T-helper 2 cell (primary cell): ENCODE measurements around the gene SAFB.

Experiments used
- DNase-seq, 5 experiments: peaks; one replicate each; pipeline versions ENCODE4 v3.0.0 to v3.0.0-alpha.2; 2012 to 2022

Gene SAFB

DNA sequence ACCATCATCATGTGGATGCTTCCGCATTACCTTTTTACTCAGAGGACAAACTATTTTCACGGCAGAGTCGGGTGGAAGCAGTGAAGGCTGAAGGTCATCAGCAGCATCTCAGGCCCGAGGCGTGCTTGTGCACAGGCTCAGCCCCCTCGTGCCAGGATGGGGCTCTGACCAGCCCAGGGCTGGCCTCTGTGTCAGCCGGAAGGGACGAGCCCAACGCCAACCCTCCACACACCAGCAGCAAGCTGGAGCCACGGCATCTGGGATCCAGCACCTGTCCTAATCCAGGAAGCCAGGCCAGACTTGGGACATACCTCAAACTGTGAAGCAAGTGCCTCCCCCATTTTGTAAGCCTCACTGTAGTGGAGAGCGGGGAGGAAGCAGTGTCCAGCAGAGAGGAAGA is 46.3 kb downstream of the SAFB start:
- no peak for DNase-seq

DNA sequence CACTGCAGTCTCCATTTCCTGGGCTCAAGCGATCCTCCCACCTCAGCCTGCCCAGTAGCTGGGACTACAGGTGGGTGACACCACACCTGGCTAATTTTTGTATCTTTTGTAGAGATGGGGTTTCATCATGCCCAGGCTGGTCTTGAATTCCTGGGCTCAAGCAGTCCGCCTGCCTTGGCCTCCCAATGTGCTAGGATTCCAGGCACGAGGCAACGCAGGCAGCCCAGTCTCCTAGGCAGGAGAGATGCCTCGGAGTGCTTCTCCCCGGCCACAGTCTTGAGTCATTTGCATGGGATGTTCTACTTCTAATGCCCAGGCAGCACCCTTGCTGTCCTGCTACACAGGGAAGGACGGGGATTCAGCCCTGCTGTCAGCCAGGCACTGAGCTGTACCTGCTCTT is 48.7 kb downstream of the SAFB start:
- no peak for DNase-seq

DNA sequence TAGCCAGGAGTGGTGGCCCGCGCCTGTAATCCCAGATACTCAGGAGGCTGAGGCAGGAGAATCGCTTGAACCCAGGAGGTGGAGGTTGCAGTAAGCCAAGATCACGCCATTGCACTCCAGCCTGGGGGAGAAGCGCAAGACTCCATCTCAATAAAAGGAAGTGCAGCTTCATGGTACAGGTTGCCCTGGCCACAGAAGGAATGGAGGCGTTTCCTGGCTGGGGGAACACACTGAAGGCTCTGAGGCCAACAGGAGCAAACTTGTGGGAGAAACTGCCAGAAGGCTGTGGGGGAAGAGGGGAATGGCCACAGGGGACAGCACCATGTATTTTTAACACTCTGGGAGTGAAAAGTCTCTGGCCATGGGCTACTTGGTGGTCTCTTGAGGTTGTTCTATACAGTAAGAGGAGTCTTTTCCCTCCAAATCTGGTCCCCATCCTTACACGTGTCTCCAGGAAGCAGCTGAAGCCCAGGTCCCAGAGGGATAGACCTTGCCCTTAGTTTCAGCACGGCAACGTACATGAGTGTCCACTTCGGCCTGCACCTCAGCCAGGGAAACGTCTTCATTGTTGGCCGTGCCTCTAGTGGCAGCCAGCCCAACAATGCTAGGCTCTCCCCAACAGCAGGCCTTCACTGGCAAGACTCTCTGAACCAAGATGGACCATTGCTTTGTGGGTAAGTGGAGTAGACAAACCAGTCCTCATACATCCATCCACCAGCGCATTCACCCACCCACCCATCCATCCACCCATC is 50.0 kb downstream of the SAFB start:
- DNase-seq = no peak

DNA sequence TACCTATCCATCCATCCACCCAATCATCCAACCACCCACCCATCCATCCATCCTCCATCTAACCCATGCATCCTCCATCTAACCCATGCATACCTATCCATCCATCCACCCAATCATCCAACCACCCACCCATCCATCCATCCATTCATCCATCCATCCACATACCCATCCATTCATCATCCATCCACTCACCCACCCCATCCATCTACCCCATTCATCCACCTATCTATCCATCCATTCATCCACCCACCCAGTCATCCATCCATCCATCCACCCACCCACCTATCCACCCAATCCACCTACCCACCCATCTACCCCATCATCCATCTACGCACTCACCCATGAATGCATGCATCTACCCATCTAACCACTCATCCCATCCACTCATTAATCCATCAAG is 50.9 kb downstream of the SAFB start:
- no peak for DNase-seq

DNA sequence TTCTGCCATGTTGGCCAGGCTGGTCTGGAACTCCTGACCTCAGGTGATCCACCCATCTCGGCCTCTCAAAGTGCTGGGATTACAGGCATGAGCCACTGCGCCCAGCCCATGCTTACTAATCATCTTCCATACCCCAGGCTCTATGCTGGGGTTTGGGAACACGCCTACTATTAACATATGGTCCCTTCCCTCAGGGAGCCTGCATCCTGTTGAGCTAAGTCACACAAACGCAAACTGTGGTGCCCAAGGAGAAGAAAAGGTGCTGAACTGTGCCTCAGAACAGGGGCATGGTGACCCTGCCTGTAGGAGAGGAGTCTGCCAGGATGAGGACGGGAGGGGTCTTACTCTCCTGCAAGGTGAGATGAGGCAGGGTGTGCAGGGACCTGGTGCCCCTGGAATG is 51.8 kb downstream of the SAFB start:
- no peak for DNase-seq

DNA sequence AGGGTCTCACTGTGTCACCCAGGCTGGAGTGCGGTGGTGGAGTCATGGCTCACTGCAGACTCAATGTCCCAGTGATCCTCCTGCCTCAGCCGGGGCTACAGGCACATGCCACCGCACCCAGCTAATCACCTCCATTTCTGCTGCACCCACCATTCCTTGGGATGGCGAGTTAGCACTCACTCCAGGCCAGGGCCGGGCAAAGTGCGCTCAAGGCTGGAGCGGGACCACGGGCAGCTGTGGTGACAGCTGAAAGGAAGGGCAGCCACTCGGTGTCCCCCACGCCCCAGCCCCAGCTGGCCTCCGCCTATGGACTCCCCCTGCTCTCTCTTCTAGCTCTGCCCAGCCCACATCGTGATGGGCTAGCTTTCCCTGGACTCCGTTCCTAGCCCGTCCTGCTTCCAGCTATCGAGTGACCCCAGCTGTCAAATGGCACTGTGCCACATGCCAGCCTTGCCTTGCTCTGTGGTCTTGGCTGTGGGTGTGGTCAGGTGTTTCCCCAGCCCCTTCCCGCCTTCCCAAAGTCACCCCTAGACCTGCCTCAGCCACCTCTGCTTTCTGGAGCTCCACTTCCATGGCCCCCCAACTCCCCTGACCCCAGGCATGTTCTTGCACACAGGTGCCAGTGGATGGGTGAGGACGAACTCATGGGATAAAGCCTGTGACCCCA is 53.4 kb downstream of the SAFB start:
- DNase-seq = no peak

DNA sequence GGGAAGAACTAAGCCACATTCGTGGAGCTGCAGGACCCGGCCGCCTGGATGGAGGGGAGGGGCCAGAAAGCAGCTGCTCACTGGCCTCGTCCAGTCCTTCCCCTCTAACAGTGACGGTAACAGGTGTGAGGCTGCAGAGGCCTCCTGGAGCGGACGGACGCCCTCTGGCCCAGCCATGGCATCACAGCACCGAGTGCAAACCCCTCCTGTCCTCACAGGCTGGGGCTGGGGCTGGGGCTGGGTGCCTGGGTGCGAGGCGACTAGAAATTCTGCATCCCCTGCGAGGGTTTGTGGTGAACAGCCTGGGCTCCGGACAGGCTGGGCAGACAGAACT is 53.9 kb downstream of the SAFB start:
- DNase-seq = no peak

DNA sequence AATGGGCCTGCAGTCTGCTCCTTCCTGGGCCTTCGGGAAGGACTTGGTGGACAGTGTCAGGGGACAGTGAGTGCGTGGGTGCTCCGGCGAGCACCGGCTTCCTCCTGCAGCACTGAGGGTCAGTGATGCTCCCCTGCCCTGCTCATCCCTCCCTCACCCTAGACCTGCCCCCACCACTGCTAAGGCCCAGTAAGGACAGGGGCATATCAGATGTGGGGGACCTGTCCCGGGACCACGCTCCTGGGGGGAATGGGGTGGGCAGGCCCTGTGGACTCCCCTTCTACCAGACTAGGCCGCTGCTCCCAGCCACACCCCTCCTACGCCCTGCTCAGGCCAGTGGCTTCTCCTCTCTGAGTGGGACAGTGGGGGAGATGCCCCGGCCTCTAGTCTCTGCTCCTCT is 54.3 kb downstream of the SAFB start:
- no peak for DNase-seq

DNA sequence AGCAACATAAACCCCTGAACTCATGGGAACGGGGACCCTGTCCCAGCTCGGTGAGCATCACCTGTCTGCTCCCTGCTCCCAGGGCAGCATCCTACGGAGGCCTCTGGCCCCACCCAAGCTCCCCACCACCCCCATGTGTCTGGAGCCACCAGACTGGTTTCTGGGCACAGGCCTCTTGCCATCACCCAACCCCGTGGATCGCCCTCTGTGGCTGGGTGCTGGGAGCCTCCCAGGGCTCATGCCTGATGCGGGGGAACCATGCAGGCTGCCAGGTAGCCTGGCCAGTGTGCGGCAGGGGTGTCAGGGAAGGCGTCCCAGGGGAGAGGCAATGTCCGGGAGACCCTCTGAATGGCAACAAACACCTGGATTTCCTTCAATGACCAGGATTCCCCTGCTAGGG is 54.7 kb downstream of the SAFB start:
- no peak for DNase-seq

DNA sequence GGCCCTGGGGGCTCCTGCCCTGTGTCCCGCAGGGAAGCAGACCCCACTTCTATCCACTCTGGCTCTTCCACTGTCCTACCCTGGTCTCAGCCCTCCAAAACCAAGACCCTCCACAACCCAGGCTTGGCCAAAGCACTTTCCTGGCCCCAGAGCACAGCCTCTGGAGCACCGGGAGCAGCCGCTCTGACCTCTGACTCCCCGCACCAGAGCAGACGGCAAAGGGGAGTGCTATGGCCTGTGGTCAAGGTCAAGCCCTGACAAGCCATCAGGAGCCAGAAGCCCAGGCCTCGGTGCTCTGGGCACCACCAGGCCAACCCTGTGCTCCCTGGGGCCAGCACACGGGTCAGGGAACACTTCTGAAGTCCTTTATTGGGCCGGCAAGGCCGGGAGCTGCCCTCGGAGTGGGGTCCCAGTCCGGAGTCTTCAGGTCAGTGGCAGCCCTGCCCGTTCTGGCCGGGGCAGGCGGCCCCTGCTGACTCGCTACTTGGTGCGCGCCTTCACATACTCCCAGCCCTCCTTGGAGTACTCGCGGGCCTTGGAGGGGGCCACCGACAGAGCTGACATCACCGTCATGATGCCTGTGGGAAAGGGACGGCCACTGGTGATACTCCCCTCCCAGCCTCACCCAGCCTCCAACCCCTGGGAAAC is 55.3 kb downstream of the SAFB start:
- DNase-seq = no peak

DNA sequence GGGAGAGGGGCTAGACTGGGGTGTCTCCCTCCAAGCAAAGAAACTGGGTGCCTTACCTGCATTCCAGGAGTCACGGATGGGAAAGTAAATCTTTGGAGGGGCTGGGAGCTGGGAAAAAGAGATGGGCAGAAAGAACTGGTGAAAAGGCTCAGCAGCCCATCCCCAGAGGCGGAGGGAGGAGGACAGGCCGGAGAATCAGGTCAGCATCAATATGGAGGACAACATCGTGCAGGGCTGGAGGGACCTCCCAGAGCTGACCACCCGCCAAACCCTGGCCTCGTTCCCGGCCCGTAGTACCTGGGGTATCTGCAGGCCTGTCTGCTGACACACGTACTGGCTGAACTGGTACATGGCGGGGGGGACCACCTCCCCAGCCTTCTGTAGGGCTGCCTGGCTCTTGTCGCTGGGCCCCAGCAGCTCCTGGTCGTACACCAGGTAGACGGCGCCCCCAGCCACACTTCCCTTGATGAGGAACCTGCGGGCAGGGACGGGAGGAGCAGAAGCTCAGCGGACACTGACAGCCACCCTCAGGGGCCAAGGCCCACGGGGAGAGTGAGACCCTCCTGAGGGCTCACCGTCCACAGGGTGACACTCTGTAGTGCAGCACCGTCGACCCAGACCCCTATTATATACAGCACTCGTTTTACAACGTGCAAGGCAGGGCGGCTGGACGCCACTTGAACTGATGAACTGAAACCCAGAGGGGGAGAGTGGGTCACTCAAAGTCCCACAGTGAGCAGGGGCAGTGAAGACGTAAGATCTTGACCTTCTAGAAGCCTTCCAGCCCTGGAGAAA is 56.6 kb downstream of the SAFB start:
- no peak for DNase-seq

DNA sequence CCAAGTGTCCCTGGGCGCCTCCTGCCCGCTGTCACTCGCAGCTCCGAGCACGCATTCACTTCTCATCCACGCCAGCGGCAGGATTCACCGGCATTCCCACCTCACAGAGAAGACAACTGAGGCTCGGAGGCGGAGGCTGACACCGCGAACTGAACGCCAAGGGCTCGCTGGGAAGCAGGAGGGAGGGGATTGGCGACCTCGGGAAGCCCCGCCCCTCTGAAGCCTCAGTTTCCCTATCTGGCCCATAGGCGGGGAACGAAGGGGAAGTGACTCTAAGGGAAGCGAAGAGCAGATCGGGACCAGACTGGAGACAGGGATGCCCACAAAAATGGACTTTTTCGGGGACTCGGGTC is 57.2 kb downstream of the SAFB start:
- no peak for DNase-seq

DNA sequence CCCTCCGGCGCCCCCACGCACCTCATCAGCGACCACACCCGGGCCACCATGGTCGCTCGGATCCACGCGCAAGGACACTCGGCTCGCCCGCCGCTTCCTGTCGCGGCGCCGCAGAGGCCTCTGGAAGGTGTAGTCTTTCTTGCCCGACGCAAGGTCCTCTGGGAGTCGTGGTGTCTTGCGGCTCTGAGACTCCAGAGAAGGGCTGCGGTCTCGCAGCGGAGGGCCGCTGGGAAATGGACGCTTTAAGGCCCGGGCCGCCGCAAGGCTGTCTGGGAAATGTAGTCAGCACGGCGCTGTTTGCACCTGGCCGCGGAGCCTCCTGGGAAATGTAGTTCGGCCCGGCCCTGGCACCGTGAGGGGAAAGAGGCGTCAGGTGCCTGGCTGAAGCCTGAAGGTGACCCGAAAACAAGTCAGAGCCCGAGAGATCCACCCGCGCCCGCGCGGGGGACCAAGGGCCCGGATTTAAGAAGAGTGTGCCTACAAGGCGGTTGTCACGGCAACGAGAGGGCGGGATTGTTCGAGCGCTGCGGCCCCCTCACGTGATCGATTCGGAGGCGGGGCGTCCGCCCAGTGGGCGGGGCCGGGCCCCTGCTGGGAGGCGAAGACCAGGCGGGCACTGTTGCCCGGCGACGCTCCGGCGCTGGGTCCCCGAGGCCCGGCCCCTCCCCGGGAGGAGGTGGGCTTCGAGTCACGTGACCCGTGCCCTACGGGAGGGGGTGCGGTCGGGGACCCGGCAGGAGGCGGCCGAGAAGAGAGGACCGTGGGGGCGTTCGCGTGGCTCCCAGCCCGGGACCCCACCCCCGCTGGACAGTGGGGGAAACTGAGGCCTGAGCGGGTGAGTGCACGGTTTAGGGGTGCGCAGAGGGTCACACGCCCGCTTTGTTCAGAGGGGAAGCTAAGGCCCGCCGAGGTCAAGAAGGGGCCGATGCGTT is 57.8 kb downstream of the SAFB start, which contains the start of the genes HSD11B1L and MICOS13:
Gene HSD11B1L, plus strand, starts transcription at position 591 of the 932 bp plus-strand sequence. CDS start 3,806 bp downstream, outside the sequence.
Gene MICOS13, minus strand, starts transcription at position 80 of the 932 bp plus-strand sequence. Its CDS starts 30 bp downstream, at position 50.
- peak; percentile 93 to 100 (median 98) for DNase-seq

DNA sequence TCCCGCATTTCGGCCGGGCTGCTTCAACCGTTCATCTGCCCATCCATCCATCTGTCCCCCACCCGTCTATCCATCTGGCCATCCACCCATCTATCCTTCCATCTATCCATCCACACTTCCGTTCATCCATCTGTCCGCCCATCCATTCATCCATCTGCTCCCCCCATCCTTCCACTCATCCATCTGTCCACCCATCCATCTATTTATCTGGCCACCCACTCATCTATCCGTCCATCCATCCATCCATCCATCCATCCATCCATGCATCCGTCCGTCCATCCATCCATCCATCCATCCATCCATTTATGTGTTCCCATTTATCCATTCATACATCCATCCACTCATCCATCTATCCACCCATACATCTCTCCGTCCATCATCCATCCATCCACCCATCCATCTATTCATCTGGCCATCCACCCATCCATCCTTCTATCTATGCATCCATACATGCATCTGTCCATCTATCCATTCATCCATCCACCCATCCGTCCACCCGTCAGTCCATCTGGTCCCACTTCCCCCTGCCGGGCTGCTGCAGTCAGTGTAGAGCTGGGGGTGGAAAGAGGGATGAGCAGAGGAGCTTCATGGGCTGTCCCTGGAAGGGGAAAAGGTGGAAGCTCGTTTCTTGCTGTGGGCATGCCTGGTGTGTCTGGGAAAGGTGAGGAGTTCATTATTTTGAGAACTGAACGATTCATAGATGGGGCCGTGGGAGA is 58.7 kb downstream of the SAFB start:
- no peak for DNase-seq

DNA sequence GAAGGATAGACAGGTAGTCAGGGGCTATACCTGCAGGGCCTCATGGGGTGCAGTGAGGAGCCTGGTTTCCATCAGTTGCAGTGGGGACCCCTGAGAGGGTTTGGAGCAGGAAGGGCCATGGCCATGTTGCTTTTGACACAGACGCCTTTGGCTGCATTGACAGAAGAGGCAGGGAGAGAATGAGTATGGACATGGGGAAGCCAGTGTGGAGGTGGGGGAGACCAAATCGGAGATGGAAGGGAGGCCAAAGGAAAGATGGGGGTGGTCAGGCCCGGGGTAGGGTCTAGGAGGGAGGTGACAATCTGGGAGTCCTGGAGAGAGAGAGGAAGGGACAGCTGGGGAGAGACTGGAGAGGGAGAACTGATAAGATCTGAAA is 59.2 kb downstream of the SAFB start:
- DNase-seq = no peak

DNA sequence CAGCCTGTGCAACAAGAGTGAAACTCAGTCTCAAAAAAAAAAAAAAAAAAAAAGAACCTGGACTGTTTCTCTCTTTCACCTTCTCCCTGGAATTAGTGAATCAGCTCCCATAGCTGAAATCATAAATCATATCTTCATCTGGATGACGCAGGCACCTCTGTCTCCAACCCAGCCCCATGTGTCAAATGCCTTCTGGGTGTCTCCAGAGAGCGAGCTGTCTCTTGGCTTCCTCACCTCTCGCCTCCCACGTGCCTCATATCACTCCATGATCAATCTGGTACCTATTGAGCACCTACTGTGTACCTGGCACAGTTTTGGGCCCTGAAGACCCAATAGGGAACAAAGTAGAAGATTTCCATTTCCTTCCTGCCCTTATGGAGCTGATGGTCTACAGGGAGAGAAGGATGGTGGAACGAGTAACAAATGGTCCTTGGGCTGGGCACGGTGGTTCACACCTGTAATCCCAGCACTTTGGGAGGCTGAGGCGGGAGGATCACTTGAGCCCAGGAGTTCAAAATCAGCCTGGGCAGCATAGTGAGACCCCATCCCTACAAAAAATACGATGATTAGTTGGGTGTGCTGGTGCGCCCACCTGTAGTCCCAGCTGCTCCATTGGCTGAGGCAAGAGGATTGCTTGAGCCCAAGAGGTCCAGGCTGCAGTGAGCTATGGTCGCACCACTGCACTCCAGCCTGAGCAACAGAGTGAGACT is 60.4 kb downstream of the SAFB start:
- no peak for DNase-seq

DNA sequence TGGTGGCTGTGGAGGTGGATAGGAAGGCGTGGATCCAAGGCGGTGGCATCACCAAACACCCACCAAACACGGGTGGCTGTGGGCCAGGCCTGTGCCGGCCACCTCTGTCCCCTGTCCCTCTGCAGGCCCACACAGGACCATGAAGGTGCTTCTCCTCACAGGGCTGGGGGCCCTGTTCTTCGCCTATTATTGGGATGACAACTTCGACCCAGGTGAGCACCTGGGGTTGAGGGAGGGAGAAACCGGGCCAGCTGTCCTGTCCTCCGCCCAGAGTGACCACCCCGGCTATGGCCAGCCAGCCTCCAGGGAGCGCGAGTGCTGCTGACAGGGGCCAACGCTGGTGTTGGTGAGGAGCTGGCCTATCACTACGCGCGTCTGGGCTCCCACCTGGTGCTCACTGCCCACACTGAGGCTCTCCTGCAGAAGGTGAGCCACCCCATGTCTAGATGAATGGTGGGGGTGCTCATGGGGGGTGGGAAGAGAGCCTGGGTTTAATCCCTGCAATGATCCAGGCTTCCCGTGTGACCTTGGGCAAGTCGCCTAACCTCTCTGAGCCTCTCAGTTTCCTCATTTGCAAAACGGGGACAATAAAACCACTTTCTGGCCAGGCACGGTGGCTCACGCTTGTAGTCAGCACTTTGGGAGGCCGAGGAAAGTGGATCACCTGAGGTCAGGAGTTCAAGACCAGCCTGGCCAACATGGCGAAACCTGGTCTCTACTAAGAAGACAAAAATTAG is 62.0 kb downstream of the SAFB start:
- DNase-seq = no peak

DNA sequence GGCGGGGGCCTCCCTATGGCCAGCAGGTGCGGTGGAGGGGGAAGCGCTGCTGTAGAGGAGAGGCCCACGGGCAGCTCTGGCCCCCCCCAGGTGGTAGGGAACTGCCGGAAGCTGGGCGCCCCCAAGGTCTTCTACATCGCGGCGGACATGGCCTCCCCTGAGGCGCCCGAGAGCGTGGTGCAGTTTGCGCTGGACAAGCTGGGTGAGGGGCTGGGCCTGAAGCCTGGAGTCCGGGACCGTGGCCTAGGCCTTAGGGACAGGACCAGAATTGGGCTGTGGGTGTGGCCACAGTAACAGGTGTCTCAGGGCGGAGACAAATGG is 63.4 kb downstream of the SAFB start:
- DNase-seq = no peak

DNA sequence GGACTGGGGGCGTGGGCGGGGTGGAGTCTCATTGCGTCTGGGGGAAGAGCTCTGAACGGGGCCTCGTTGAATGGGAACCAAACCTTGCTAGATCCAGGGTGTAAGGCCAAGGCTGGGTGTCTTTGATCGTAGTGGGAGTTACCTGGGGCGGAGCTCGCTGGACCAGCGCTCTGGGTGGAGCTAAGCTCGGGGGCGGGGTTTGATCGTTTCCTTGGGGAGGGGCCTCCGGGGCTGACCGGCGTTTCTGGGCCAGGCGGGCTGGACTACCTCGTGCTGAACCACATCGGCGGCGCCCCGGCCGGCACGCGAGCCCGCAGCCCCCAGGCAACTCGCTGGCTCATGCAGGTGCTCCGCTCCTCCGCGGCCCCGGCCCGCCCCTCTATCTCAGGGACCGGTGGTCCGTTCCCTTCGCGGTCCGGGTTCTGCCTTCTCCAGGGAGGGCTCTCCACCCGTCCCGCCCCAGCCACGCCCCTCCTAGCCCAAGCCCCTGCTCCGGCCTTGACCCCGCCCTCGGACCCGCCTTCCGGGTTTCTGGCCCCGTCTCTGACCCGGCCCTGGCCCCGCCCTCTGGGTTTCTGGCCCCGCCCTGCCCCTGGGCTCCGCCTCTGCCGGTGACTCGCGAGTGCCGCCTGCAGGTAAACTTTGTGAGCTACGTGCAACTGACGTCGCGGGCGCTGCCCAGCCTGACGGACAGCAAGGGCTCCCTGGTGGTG is 63.9 kb downstream of the SAFB start:
- peak; percentile 87 to 98 (median 91) for DNase-seq
